GM21526 (cell line): ENCODE data around the gene MMP17.

Experiments used
- ATAC-seq: cut with Tn5 transposase; IDR thresholded peaks from one replicate; pipeline ENCODE4 v1.9.1; 2021; ENCODE audit warnings: moderate library complexity; ENCODE audit not compliant: unreplicated experiment, low FRiP score

The MMP17 gene

GRCh38 chr12:131892711-131893604, 64.8 kb downstream of the MMP17 start:
- no peak for ATAC-seq

GRCh38 chr12:131893605-131894312, 65.6 kb downstream of the MMP17 start:
- ATAC-seq = no peak

- ATAC-seq = peak; percentile 75
These were observed 66.2 kb downstream of the MMP17 start, which contains the start of gene ULK1 for GRCh38 chr12:131894313-131894860. Gene ULK1 (plus strand): TSS chr12:131894622. CDS start chr12:131895002, 380 bp downstream.

- ATAC-seq = no peak
These were observed 66.9 kb downstream of the MMP17 start for GRCh38 chr12:131894981-131895639.

GRCh38 chr12:131895640-131896079, 67.5 kb downstream of the MMP17 start:
- peak; percentile 20 for ATAC-seq

GRCh38 chr12:131896080-131896810, 68.1 kb downstream of the MMP17 start:
- ATAC-seq = peak; percentile 57

GRCh38 chr12:131896811-131897270, 68.6 kb downstream of the MMP17 start:
- no peak for ATAC-seq

- no peak for ATAC-seq
These were observed 69.1 kb downstream of the MMP17 start for GRCh38 chr12:131897276-131897675.

- ATAC-seq = no peak
These were observed 69.7 kb downstream of the MMP17 start for GRCh38 chr12:131897875-131898274.

GRCh38 chr12:131900397-131900796, 72.2 kb downstream of the MMP17 start:
- ATAC-seq = no peak
